Measurements from ENCODE around the gene SEL1L3.

Gene SEL1L3

GRCh38 chr4:25725870-25726269 is 136.9 kb downstream of the SEL1L3 start:
- H3K4me1 Mint-ChIP-seq (ENCODE audit: low read depth): no peaks in the 10 kb centered on the region
- H3K36me3 Mint-ChIP-seq (ENCODE audit: low read depth): no peaks in the 10 kb centered on the region
- H3K27me3 Mint-ChIP-seq (ENCODE audit: low read depth): no peaks in the 10 kb centered on the region
- H3K27ac Mint-ChIP-seq: no peak overlapping the region
- no peak overlapping the region for H3K4me3 Mint-ChIP-seq
- H3K9me3 Mint-ChIP-seq: no peaks in the 10 kb centered on the region
- DNase-seq (ENCODE audit: low spot score): no peak

GRCh38 chr4:25723409-25723808 is 139.4 kb downstream of the SEL1L3 start:
- DNase-seq (ENCODE audit: low spot score): no peak
- Mint-ChIP-seq H3K27me3 (ENCODE audit: low read depth) (no peaks in the 10 kb centered on the region), H3K27ac (no peak overlapping the region), H3K36me3 (ENCODE audit: low read depth) (no peaks in the 10 kb centered on the region), H3K4me3 (no peak overlapping the region), H3K4me1 (ENCODE audit: low read depth) (no peaks in the 10 kb centered on the region), H3K9me3 (no peaks in the 10 kb centered on the region)

- no peak overlapping the region for H3K27ac Mint-ChIP-seq
- no peaks in the 10 kb centered on the region for H3K9me3 Mint-ChIP-seq
- H3K27me3 Mint-ChIP-seq (ENCODE audit: low read depth): no peaks in the 10 kb centered on the region
- DNase-seq (ENCODE audit: low spot score): no peak
- H3K4me1 Mint-ChIP-seq (ENCODE audit: low read depth): no peaks in the 10 kb centered on the region
- no peaks in the 10 kb centered on the region for H3K36me3 Mint-ChIP-seq (ENCODE audit: low read depth)
- H3K4me3 Mint-ChIP-seq: no peak overlapping the region
Measured at GRCh38 chr4:25722964-25723363, 139.8 kb downstream of the SEL1L3 start.

- Mint-ChIP-seq H3K4me3 (no peak overlapping the region), H3K4me1 (ENCODE audit: low read depth) (no peaks in the 10 kb centered on the region), H3K36me3 (ENCODE audit: low read depth) (no peaks in the 10 kb centered on the region), H3K27ac (no peak overlapping the region), H3K27me3 (ENCODE audit: low read depth) (no peaks in the 10 kb centered on the region), H3K9me3 (no peaks in the 10 kb centered on the region)
- DNase-seq (ENCODE audit: low spot score): no peak
Measured at GRCh38 chr4:25713812-25714211, 149.0 kb downstream of the SEL1L3 start.

GRCh38 chr4:25712611-25713010 is 150.2 kb downstream of the SEL1L3 start:
- Mint-ChIP-seq H3K4me1 (ENCODE audit: low read depth) (no peaks in the 10 kb centered on the region), H3K9me3 (no peaks in the 10 kb centered on the region), H3K27ac (no peak overlapping the region), H3K36me3 (ENCODE audit: low read depth) (no peaks in the 10 kb centered on the region), H3K4me3 (no peak overlapping the region), H3K27me3 (ENCODE audit: low read depth) (peaks cover 2% of the 10 kb centered on the region)
- no peak for DNase-seq (ENCODE audit: low spot score)

- DNase-seq (ENCODE audit: low spot score): no peak
- Mint-ChIP-seq H3K4me3 (no peak overlapping the region), H3K9me3 (no peaks in the 10 kb centered on the region), H3K36me3 (ENCODE audit: low read depth) (no peaks in the 10 kb centered on the region), H3K4me1 (ENCODE audit: low read depth) (no peaks in the 10 kb centered on the region), H3K27me3 (ENCODE audit: low read depth) (peaks cover 2% of the 10 kb centered on the region), H3K27ac (no peak overlapping the region)
Measured at GRCh38 chr4:25710637-25711036, 152.2 kb downstream of the SEL1L3 start.

- Mint-ChIP-seq H3K27me3 (ENCODE audit: low read depth) (peaks cover 4% of the 10 kb centered on the region), H3K36me3 (ENCODE audit: low read depth) (no peaks in the 10 kb centered on the region), H3K4me3 (no peak overlapping the region), H3K27ac (no peak overlapping the region), H3K9me3 (no peaks in the 10 kb centered on the region), H3K4me1 (ENCODE audit: low read depth) (no peaks in the 10 kb centered on the region)
- DNase-seq (ENCODE audit: low spot score): no peak
Measured at GRCh38 chr4:25704516-25704915, 158.3 kb downstream of the SEL1L3 start.

- Mint-ChIP-seq H3K27me3 (ENCODE audit: low read depth) (peaks cover 4% of the 10 kb centered on the region), H3K27ac (no peak overlapping the region), H3K4me3 (no peak overlapping the region)
Measured at GRCh38 chr4:25703731-25704388, 158.9 kb downstream of the SEL1L3 start.

GRCh38 chr4:25702848-25703247 is 159.9 kb downstream of the SEL1L3 start:
- Mint-ChIP-seq H3K36me3 (ENCODE audit: low read depth) (no peaks in the 10 kb centered on the region), H3K27ac (no peak overlapping the region), H3K9me3 (no peaks in the 10 kb centered on the region), H3K27me3 (ENCODE audit: low read depth) (peaks cover 3% of the 10 kb centered on the region), H3K4me3 (no peak overlapping the region), H3K4me1 (ENCODE audit: low read depth) (no peaks in the 10 kb centered on the region)
- no peak for DNase-seq (ENCODE audit: low spot score)

More at GRCh38 chr4:25703731-25704388, 158.9 kb downstream of the SEL1L3 start:
- Mint-ChIP-seq H3K36me3 (ENCODE audit: low read depth) (no peaks in the 10 kb centered on the region), H3K9me3 (no peaks in the 10 kb centered on the region), H3K4me1 (ENCODE audit: low read depth) (no peaks in the 10 kb centered on the region)
- DNase-seq (ENCODE audit: low spot score): no peak

GRCh38 chr4:25700661-25701060 is 162.1 kb downstream of the SEL1L3 start:
- Mint-ChIP-seq H3K4me3 (no peak overlapping the region), H3K27ac (no peak overlapping the region), H3K36me3 (ENCODE audit: low read depth) (no peaks in the 10 kb centered on the region), H3K4me1 (ENCODE audit: low read depth) (no peaks in the 10 kb centered on the region), H3K9me3 (no peaks in the 10 kb centered on the region), H3K27me3 (ENCODE audit: low read depth) (peaks cover 6% of the 10 kb centered on the region)
- no peak for DNase-seq (ENCODE audit: low spot score)

- Mint-ChIP-seq H3K36me3 (ENCODE audit: low read depth) (no peaks in the 10 kb centered on the region), H3K4me1 (ENCODE audit: low read depth) (no peaks in the 10 kb centered on the region), H3K27me3 (ENCODE audit: low read depth) (peaks cover 6% of the 10 kb centered on the region), H3K27ac (no peak overlapping the region), H3K9me3 (peaks cover 3% of the 10 kb centered on the region), H3K4me3 (no peak overlapping the region)
- DNase-seq (ENCODE audit: low spot score): no peak
Measured at GRCh38 chr4:25697516-25697915, 165.3 kb downstream of the SEL1L3 start.
